PC-3 (cell line): ENCODE measurements around the gene TRMT112.

Experiments
- CTCF ChIP-seq: fragments of 300-600 bp; sonication (generic); conservative IDR thresholded peaks from 2 replicates; pipeline ENCODE4 v1.5.1; 2017; ENCODE audit warnings: antibody characterized with exemption, low read depth, mild to moderate bottlenecking, low read length
- EZH2 ChIP-seq: fragments of 300-600 bp; sonication (generic); IDR thresholded peaks from one replicate; pipeline ENCODE4 v1.6.1; 2017; ENCODE audit warnings: antibody characterized with exemption, mild to moderate bottlenecking, low read length; ENCODE audit not compliant: unreplicated experiment
- EZH2phosphoT487 ChIP-seq: fragments of 300-600 bp; sonication (generic); IDR thresholded peaks from 2 replicates; pipeline ENCODE4 v1.6.1; 2018; ENCODE audit warnings: mild to moderate bottlenecking, antibody characterized with exemption, low read length, borderline replicate concordance

GRCh38 chr11:64352995-64353714, 35.8 kb upstream of the TRMT112 start:
- TF ChIP-seq CTCF, result no peak
- TF ChIP-seq EZH2, result no peak
- TF ChIP-seq EZH2phosphoT487, result no peak
